SU-DHL-6 (cell line): ENCODE data around the gene HELZ.

Experiments
- EZH2phosphoT487 ChIP-seq: fragments of 200-600 bp; sonication (generic), shearing (Covaris generic); conservative IDR thresholded peaks from 2 replicates; pipeline ENCODE4 v1.6.1; 2018; ENCODE audit warnings: mild to moderate bottlenecking, antibody characterized with exemption, low read length, moderate library complexity, mixed read lengths
- TF ChIP-seq, protein P1 (sequence below): fragments of 200-600 bp; sonication (generic); IDR thresholded peaks from one replicate; pipeline ENCODE4 v1.5.1; 2017; ENCODE audit warnings: antibody characterized with exemption, mild to moderate bottlenecking, low read length, moderate library complexity; ENCODE audit not compliant: insufficient read depth, poor library complexity, severe bottlenecking

DNA sequence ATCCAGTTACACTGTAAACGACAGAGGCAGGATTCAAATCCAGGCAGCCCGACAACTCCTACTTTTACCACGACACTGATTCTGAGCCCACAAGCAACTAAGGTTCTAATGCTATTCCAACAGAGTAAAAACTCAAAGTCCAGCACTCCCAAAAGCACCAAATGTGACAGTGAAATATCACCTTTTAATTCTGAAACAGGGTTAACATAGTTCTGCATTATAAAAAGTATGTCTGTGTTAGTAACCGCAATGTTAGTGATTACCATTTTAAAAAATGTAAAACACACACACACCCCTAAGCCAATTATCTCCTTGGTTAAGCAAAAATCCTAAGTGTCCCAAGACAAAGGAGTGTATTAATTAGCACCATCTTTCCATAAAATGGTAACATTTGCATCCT is 19.7 kb downstream of the HELZ start:
- TF ChIP-seq, protein P1, sequence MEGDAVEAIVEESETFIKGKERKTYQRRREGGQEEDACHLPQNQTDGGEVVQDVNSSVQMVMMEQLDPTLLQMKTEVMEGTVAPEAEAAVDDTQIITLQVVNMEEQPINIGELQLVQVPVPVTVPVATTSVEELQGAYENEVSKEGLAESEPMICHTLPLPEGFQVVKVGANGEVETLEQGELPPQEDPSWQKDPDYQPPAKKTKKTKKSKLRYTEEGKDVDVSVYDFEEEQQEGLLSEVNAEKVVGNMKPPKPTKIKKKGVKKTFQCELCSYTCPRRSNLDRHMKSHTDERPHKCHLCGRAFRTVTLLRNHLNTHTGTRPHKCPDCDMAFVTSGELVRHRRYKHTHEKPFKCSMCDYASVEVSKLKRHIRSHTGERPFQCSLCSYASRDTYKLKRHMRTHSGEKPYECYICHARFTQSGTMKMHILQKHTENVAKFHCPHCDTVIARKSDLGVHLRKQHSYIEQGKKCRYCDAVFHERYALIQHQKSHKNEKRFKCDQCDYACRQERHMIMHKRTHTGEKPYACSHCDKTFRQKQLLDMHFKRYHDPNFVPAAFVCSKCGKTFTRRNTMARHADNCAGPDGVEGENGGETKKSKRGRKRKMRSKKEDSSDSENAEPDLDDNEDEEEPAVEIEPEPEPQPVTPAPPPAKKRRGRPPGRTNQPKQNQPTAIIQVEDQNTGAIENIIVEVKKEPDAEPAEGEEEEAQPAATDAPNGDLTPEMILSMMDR = no peak
- no peak for TF ChIP-seq EZH2phosphoT487
